H1 (cell line): Measurements from ENCODE around the gene SEC14L3. TPM values are rescaled to one million over a fixed set of nuclear protein-coding genes. Genes with fewer than 3 reads are reported as not detected.

Experiments used
- CBX5 ChIP-seq: fragments of 300-800, 300-1000 bp; sonication (generic); IDR thresholded peaks from 2 replicates; pipeline ENCODE4 v1.7.1; 2016; ENCODE audit warnings: antibody characterized with exemption, low read length, low read depth
- SP1 ChIP-seq: IDR thresholded peaks from 2 replicates; pipeline ENCODE4 v1.6.1; 2011; ENCODE audit warnings: low read depth, low read length
- SRF ChIP-seq: IDR thresholded peaks from 2 replicates; pipeline ENCODE4 v1.6.1; 2011; ENCODE audit warnings: mild to moderate bottlenecking, low read depth, low read length, moderate library complexity
- TBP ChIP-seq: IDR thresholded peaks from 2 replicates; pipeline ENCODE4 v1.6.1; 2011; ENCODE audit warnings: low read depth, low read length, improper control_type of control experiment
- polyA plus RNA-seq, 7 experiments: library from polyadenylated mRNA; depleted of rRNA in 3 of 7; stranded (reverse) in 5 of 7; unstranded in 2 of 7; fragments of >200 nt in 5 of 7; fragments of 200-250 nt in 2 of 7; gene quantifications; 1 replicate in 5 of 7; 2 replicates in 1 of 7; 4 replicates in 1 of 7; pipeline versions ENCODE4 v1.2.1 to v1.2.3, GENCODE V29; 2011 to 2013; ENCODE audit warnings: missing spikeins in 2 of 7, mixed read lengths in 2 of 7
- total RNA-seq: library from RNA; stranded (reverse); fragmentation: NEBNext Ultra II Directional; extraction: Animal tissue kit (Norgen Biotek cat#: 25700); gene quantifications from 2 replicates; pipeline ENCODE4 v1.2.1, GENCODE V29; 2021
- TF ChIP-seq, protein P1 (sequence below): IDR thresholded peaks from 2 replicates; pipeline ENCODE4 v1.6.1; 2011; ENCODE audit warnings: low read length, improper control_type of control experiment

Gene SEC14L3
- total and polyA plus RNA-seq, 2 of the 8 experiments (the other 6 are each of a cell fraction or from before 2014, with no cell fraction given), result not detected

DNA sequence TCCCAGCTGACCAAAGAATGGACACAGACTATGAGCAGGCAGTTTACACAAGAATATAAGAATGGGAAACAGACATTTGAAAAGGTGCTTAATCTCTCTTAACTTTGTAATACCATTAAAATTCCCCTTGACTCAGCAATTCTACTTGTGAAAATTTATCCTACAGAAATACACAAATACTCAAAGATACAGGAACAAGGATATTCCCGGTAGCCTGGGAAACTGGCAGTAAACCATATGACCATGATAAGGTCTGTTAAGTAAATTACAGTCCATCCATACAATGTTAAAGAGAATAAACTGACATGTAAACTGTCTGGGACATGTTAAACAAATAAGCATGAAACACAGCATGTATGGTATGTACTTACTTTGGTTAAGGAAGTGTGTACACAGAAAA is 55.0 kb downstream of the SEC14L3 start (continued):
- TF ChIP-seq, protein P1, sequence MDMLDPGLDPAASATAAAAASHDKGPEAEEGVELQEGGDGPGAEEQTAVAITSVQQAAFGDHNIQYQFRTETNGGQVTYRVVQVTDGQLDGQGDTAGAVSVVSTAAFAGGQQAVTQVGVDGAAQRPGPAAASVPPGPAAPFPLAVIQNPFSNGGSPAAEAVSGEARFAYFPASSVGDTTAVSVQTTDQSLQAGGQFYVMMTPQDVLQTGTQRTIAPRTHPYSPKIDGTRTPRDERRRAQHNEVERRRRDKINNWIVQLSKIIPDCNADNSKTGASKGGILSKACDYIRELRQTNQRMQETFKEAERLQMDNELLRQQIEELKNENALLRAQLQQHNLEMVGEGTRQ, result no peak
- no peak for TF ChIP-seq CBX5
- TF ChIP-seq SRF, result no peak
- no peak for TF ChIP-seq TBP
- no peak for TF ChIP-seq SP1
- TF ChIP-seq, all 59 proteins: peak for 0
